Right forelimb (tissue), 1 donor: Measurements from ENCODE around the gene GAPVD1.

Experiments used
- DNase-seq: peaks from one replicate; pipeline ENCODE4 v3.0.0-alpha.2; 2018

Gene GAPVD1

DNA sequence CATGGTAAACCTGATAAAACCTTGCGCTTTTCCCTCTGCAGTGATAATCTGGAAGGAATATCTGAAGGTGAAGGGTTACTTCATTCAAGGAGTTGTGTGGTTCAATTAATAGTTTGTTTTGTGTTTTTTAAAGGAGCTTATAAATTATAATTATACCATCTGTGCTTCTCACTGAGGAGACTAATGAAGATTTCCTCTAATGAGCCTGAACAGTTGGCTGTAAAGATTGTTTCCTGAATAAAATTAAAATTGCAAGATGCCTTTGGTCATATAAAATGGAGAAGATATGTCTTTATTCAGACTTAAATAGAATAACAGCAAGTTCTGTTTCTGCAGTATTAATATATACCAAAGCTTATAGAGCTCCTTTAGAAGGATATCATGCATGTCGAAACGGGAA lies 59.9 kb downstream of the GAPVD1 start:
- DNase-seq, result no peak

- DNase-seq, result no peak
Observed at GRCh38 chr9:125323615-125324014, 62.0 kb downstream of the GAPVD1 start.

- DNase-seq, result no peak
Observed at GRCh38 chr9:125325826-125326225, 64.2 kb downstream of the GAPVD1 start.

DNA sequence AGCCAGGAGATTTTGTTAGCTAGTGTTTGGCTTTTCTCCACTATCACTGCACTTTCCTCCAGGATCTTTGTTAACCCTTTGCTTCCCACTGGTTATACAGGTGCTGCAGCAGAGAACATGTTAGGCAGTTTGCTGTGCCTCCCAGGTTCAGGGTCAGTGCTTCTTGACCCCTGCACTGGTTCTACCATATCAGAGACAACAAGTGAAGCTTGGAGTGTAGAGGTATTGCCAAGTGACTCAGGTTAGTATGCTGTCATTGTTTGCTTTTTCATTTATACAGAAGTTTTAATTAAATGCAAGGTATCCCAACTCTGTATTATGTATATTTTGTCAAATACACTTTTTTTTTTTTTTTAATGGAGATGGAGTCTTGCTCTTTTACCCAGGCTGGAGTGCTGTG lies 68.4 kb downstream of the GAPVD1 start:
- DNase-seq, result no peak

DNA sequence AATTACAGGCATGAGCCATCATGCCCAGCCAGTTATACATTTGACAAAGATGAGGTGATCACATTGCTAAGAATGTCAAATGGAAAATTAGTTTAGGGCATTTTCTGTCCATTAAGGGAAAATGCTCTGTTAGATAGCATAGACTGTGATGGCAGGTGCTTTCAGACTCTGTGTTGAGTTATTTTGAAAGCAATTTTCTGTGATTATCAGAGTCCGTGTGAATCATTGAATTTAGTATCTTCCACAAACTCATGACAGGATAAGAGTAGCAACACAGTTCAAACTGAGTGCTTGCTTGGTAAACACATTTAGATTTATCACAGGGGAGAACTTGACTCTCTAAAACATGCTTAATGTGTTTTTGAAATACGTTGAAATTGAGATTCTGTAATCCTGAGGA lies 69.0 kb downstream of the GAPVD1 start:
- DNase-seq, result no peak

- no peak for DNase-seq
Observed at GRCh38 chr9:125332527-125332926, 70.9 kb downstream of the GAPVD1 start.

DNA sequence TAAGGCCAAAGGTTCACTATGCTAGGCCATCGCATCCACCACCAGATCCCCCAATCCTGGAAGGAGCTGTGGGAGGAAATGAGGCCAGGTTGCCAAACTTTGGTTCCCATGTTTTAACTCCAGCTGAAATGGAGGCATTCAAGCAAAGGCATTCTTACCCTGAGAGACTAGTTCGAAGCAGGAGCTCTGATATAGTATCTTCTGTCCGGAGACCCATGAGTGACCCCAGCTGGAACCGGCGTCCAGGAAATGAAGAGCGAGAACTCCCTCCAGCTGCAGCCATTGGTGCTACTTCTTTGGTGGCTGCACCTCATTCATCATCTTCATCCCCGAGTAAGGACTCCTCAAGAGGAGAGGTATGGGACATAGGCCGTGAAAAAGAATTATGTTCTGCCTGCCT lies 75.6 kb downstream of the GAPVD1 start:
- no peak for DNase-seq

DNA sequence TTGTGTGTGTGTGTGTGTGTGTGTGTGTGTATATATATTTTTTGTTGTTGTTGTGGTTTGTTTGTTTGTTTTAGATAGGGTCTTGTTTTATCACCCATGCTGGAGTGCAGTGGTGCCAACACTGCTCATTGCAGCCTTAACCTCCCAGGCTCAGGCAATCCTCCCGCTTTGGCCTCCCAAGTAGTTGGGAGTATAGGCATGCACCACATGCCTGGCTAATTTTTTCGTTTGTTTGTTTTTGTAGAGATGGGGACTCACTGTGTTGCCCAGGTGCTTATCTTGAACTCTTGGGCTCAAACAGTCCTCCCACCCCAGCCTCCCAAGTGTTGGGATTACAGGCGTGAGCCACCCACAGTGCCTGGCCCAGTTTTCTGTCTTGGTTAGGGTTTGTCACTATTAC lies 77.3 kb downstream of the GAPVD1 start:
- DNase-seq, result no peak

- no peak for DNase-seq
Observed at GRCh38 chr9:125341566-125341965, 79.9 kb downstream of the GAPVD1 start.

GRCh38 chr9:125343518-125344275 lies 82.1 kb downstream of the GAPVD1 start:
- no peak for DNase-seq

DNA sequence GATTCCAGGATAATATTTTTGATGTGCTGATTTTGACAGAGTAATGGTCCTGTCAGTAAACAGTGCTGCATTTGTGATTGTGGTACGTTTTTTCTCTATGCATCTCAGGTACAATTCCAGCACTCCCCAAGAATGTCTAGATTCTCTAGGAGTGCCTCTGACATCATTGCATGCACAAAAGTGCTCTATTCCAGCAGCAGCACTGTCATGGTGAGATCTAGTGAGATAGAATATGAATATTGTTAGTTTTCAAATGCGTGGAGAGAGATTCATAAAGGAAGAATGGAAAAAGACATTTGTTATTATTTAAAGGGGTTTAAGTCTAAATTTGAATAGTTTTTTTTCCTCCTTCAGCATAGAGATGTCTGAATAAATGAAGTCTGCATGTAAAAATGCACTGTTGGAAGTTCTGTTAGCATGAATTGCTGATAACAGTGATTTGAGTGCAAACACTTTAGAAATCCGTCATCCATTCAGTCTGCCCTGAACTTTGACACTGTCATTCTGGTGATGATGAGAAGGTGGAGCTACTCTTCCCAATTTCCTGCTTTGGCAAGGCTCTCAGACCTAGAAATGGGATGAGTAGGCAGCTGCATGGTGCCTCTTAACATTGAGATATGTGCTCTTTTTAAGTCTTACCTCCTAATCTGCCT lies 84.6 kb downstream of the GAPVD1 start:
- DNase-seq, result no peak

DNA sequence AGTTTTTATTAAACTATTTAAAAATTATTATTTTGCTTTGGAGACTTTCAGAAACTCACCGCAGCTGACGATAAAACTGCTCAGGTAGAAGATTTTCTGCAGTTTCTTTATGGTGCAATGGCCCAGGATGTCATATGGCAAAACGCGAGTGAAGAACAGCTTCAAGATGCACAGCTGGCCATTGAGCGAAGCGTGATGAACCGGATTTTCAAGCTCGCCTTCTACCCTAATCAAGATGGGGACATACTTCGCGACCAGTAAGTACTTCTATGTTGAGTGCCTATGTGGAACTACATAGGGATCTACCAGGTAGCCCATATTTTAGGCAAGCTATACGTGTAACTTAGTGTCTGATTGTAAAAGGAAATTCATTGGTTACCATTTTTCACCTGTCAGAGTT lies 94.0 kb downstream of the GAPVD1 start:
- no peak for DNase-seq

GRCh38 chr9:125356032-125356431 lies 94.4 kb downstream of the GAPVD1 start:
- no peak for DNase-seq

DNA sequence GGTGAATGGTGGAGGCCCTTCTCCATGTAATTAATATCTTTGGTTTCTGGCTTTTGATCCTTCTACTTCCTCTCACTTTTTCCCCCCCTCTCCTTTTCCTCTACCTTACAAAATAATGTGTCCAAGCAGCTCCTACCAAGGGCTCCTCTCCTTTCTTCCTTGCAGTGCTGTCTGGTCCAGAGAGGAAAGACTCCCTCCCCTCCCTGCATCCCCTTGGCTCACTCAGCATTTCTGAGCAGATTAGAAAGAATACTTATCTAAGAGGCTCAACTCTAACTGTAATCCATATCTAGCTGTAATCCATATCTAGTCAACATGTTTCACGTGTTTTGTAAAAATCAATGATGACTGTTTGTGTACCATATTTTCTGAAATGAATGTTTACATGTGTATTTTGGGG lies 97.4 kb downstream of the GAPVD1 start:
- no peak for DNase-seq

- no peak for DNase-seq
Observed at GRCh38 chr9:125360601-125361000, 99.0 kb downstream of the GAPVD1 start.

- no peak for DNase-seq
Observed at GRCh38 chr9:125361837-125362531, 100.4 kb downstream of the GAPVD1 start.

DNA sequence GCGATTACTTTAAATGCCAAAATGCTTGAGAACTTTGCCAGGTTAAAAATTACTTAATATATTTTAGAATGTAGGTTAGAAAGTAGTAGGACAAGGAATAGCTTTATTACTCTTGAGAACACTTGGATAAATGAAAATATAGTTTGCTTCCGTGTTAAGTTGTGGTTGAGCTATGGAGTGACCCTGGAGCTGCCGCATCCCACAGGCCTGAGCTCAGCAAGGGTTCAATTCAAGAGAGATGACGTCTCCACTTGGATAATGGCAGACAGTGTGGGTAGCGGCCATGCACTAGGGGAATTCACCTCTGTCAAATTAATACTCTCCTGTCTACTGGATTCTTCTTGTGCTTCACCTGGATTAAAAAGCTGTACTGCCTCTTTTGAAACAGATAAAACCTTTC lies 105.0 kb downstream of the GAPVD1 start:
- DNase-seq, result no peak

GRCh38 chr9:125370786-125371185 lies 109.2 kb downstream of the GAPVD1 start:
- no peak for DNase-seq

DNA sequence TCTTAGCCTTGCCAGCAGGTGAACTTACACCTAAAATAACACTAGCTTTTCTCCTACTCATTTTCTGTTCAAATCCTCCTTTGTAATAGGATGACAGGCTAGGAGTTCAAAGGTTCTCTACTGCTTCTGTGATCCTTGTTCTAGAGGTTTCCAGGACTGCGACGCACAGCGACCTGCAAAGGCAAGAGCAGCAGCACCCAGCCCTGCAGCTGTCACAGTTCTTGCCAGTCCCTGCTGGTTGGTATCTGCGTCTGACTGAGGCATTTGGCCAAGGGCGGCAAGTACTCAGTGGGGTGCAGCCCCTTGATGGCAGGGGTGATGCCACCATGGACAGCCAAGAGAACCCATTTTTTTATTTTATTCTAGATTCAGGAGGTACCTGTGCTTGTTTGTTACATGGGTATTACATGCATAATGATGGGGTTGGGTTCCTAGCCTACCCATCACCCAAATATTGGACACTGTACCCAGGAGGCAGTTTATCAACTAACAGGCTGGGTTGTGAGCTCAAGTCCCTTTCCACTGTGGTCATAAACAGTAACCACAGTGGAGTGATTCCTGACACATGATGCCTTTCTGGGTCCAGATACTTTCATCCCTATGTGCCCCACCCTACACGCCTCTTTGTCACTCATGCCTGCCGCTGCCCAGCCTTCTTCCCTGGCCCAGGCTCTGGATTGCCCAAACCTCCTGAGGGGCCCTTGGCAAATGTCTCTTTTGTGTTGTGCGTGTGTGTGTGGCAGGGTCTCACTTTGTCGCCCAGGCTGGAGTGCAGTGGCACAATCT lies 111.0 kb downstream of the GAPVD1 start:
- DNase-seq, result no peak

DNA sequence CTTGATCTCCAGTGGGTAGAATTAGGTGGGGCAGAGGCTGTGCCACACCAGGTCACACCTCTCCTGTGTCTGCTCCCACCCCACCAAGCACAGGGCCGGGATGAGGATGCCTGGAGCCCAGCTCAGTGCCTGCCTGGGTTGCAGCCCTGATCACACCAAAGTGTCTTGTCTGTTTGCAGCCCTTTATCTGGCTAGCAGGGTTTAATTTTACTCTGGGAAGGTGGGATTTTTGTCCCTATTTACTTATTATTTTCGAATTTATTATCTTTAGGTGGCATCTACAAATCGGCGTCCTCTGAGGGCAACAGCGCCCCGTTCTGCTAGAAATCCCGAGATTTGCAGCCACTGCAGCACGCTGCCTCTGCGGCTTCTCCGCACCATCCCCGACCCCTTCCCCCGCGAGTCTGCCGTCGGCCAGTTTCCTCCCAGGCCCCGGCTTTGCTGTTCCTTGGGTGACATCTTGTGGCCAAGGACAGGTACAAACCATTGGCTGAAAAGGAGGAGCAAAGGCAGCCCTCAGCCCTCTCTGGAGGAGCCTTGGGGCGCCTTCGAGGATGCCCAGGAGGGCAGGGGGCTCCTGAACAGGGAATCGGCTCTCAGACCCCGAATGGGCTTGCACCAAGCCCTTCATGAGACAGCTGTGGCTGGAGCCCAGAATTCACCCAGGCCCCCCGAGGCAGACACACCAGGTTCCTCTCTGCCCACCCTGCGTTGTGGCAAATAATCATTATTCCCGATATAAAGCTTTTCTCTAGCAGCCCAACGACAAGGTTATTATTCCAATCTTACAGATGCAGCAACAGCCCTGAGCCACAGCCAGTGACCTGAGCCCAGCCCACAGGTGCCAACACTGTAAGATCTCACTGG lies 113.0 kb downstream of the GAPVD1 start:
- DNase-seq, result peak; percentile 85

DNA sequence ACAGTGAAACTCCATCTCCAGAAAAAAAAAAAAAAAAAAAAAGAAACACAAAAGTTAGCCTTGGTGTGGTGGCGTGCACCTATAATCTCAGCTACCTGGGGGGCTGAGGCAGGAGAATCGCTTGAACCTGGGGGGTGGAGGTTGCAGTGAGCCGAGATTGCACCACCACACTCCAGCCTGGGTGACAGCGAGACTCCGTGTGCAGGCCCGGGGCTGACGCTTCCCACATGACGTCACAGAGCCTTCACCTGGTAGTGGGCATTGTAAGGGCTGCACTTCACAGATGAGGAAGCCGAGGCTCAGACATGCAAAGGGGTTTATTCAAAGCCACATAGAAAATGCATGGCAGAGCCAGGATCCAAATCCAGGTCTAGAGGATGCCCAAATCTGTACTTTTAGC lies 114.2 kb downstream of the GAPVD1 start:
- no peak for DNase-seq
